COLO668 (cell line): ENCODE data around the gene BCKDHB.

Experiments used
- DNase-seq: peaks from one replicate; lab custom pipeline; 2025; ENCODE audit not compliant: unreplicated experiment; lab: John Stamatoyannopoulos, UW

The BCKDHB gene

DNA sequence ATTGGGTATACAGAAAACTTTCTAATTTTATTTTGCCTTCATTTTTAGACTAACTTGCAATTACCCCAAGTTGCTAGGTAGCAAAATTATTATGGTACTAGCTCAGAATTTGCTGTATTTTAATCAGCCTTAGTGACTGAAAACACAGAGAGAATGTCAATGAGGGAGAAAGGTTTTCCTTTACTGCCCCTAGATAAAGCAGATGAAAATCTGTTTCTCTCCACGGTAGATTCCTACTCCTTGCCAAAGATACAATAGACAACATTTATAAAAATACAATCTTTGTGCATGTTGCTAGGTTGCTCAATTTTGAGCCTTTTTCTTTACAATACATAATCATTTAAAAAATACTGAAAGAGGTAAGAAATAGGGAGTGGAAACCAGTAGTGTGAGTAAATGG lies 222.2 kb downstream of the BCKDHB start:
- no peak for DNase-seq

DNA sequence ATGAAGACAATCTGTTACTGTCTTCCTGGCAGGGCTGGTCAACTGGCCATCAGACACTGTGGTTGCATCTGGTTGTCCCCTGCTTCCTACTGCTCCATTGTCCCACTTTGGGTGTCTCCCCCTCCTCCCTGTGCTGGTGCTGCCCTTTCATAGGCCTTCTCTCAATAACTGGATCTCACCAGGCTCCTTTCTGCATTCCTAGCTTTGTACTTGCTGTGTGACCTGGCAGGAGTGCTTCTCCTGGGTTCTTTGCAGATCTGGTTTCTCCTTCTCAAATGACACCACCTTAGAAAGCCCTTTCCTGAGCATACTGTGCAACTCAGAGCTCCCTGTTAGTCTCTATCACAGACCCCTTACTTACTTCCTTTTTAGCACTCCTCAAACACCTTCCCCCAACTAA lies 223.0 kb downstream of the BCKDHB start:
- DNase-seq, result no peak

DNA sequence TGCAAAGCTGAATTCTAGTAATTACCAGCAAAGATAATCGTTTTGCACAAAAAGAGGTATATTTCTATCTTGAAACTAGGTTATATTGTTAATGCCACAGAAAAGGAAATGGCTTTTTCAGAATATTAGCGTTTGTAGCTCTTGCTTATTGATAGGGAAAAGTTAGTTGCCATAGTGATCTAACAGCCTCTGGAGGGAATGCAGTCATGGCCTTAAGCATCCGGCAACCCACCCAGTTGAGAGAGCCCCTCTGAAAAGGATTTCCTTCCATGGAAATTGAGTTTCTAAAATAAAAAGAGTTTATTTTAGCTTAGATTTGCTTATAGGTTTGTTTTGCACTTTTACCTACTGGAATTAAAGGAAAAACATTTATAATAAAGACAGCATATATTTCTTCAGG lies 224.5 kb downstream of the BCKDHB start:
- DNase-seq, result no peak

DNA sequence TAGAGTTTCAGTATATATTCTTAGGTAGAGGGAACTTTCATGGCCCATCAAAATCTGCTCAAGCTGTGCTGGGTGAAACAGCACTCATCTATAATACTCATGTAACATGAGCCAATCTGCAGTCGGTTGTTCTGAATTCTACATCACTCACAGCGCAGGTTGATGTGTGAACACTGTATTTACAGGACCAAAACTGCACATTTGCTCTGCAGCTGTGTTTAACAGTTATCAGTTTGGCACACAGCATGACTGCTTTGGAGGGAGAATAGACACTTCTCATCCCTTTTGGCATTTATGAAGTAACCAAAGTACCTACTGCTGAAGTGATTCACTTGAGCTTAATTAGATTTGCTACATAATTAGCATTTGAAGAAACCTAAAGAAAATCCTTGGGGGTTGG lies 225.1 kb downstream of the BCKDHB start:
- peak; percentile 4 for DNase-seq

DNA sequence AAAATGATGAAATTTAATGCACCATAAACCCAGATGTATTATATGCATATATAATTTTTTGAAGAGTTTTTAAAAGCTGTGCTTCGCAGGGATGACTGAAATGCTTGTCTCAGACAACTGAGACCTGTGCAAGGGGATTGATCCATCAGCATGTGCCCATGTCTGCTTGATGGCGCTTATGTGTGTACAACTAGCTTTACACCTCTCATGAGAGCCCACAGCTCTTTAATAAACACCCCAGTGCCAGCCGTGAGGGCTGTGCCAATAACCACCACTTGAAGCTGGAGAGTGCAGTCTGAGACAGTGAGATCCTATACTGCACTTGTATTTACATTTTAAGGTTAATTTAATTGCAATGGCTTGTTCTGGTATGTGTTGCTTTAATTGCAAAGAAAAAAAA lies 225.5 kb downstream of the BCKDHB start:
- DNase-seq, result peak; percentile 18

DNA sequence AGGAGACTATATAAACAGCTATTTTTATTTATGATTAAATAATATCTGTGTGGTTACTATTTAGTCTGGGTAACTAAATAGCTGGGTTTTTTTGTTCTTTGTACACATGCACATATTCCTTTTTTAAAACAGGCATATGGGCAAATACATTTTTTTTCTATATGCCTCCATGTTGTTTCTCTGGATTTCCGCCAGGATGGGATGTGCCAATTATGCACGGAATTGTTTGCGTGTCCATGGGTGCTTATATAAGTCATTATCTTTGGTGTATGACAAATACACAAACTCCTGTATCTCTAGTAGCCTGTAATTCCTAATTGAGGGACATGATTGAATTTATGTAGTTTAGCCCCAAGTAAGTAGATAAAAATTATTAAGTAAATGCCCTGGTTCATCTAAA lies 226.9 kb downstream of the BCKDHB start:
- peak; percentile 1 for DNase-seq

DNA sequence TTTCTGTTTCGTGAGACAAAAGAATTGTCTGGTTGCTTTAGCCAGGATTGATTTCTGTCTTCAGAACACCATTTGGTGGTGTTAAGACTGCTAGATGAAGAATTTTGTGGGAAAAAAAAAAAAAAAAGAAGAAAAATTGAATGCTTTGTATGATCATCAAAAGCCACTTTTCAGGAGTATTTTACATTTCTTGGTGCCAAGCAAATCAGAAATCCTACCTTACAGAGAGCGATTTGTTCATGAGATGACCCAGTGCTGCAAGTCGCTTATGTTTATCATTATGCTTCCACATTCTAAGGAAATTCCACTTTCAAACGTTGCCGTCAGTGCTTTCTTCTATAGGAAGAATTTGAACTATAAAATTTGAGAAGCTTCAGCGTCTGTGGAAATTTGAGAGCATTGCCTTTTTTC lies 228.7 kb downstream of the BCKDHB start:
- no peak for DNase-seq

DNA sequence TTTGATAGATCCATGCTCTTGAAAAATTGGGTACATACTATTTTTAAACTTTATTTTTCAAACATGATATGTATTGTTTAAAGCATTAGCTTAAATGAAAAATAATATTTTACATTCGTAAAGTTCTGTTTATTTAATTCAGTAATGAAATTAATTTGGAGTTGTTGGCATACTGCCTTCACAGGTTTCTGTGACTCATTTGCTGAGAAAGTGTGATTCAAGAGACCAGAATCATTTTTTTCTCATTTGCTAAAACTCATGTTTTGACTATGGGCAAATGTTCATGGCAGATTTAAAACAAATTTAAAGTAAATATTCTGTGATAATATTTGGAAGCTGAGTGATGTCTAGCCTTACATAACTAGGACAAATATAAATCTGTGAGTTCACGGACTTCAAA lies 230.4 kb downstream of the BCKDHB start:
- DNase-seq, result no peak

DNA sequence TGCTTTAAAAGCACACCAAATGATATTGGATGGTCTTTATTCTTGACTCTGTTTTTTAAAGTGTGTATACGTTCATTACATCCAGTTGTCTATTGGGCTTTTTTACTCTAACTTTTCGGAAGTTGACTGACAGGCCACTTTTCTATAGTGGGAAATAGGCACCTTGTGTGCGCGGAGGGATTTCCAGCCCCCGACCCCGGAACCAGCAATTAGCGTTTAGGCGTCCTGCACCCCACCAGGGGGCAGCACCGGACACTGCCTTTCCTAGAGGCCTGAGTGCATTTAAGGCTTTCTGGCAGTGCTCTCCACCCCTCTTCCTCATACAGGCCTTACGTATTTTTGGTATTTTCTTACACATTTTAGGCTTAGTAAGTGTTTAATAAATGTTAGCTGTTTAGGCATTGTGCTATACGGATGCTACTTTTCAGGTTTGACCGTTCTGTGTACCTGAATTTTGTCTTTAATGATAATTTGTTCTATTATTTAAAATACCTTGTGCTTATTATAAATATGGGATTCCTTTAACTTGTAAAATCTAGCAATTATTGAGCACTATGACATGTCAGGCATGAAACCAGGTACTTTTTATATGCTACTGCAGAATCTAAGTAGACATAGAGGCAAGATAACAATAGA lies 231.8 kb downstream of the BCKDHB start:
- peak; percentile 34 for DNase-seq

DNA sequence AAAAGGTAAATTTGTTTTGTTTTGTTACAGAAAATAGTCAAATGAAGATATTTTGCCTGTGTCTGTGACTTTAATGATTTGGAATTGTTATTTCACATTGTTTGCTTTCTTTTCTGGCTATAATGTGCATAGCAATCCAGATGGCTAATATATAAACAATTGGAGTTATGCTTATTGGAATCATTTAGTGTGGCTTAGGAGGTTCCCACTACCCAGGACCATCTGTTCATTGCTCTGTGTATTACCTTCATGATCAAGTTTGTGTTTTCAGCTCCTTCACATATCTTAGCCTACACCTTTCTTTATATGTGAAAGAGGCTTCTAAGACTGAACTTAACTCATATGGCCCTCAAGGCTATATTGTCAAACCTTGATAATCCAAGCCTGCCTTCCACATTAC lies 232.9 kb downstream of the BCKDHB start:
- no peak for DNase-seq

DNA sequence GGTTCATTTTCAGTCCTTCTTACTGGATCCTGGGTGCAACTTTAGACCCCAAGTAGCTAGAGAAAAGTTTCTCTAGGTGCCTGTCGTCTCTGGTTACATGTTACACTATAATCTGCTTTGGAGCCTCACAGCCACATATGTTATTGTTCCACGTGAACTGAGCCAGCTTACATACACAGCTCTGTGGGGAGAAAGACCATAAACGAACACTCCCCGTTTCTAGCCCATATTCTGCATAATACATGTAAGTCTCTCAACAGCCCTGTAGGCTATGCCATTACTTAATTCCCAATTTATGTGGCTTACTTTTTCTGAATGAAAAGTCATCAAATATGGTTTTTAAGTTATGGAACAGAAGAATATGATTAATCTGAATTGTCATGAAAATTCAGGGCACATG lies 233.8 kb downstream of the BCKDHB start:
- DNase-seq, result no peak

DNA sequence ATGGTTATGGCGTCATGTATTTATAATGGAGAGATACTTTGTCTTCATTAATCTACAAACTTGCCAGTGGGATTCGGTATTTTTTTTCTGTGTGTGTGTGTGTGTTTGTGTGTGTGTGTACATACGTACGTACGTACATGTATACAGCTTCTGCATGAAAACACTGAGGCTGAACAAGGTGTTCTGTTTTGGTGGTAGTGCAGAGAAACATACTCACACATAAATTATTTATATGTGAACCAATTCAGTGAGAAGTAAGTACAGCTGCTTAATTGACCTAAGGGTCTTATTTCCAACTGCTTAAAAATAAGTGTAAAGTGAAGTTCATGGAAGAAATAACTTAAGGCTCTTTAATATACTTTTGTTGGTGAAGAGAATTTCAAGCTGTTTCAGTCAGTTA lies 234.2 kb downstream of the BCKDHB start:
- DNase-seq, result no peak

DNA sequence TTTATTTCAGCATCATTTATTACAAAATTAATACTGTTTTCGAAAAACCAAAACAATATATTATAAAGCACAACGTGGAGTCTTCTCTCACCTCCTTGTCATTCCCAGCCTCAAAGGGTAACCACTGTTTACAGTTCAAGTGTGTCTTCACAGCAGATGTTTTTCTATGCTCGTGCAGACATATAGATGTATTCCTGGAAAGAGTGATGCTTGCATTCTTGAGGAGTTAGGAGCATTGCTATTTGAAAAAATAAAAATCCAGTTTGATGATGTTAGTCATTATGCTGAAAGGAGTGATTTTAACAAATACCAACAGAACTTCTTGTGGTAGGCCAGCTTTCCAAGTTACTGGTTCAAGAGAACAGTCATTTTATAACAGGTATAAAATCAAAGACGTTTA lies 234.9 kb downstream of the BCKDHB start:
- DNase-seq, result no peak

DNA sequence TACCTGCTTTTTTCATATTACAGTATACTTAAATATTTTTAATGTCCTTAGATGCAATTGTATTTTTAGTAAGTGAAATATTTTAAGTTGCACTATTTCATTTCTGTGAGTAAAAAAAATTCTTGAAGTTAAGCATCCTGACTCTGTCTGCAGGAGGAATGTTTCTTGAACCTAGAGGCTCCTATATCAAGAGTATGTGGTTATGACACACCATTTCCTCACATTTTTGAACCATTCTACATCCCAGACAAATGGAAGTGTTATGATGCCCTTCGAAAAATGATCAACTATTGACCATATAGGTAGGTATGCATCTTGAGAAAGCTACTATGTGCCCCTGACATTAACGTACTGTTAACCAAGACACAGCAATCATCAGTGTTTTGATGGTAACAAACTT lies 237.0 kb downstream of the BCKDHB start:
- no peak for DNase-seq

DNA sequence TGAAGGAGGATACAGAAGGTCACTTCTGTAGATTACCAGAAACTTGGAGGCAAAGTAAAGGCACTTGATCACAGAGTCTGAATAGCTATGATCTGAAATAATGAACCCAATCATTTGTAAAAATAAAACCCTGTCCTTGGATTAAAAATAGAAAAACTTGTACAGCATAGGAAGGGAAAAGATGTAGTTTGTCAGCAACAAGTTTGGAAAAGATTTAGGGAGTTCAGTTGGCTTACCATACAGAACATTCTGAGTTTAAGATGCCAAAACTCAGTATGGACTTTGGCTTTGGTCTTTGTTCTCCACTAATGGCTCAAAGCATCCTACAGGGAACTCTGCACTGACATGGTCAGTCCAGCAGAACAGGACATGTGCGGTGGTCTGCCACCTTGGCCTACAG lies 240.6 kb downstream of the BCKDHB start:
- DNase-seq, result no peak

DNA sequence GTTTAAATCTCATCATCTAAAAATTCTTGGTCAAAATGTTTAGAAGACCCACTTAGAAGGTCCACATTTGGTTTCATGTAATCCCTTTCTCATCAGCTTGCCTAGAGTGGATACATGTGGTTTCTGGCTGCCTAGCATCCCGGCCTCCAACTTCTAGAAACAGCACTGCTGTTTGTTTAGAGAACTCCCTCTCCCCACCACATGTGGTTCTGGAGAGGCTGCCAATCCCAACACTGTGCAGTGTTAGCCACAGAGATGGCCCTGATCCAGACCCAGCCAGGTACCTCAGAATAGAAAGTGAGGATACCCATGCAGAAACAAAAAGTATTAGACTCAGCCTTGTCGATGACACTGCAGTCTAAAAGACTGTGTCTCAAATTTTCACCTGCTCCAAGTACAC lies 241.8 kb downstream of the BCKDHB start:
- DNase-seq, result no peak

DNA sequence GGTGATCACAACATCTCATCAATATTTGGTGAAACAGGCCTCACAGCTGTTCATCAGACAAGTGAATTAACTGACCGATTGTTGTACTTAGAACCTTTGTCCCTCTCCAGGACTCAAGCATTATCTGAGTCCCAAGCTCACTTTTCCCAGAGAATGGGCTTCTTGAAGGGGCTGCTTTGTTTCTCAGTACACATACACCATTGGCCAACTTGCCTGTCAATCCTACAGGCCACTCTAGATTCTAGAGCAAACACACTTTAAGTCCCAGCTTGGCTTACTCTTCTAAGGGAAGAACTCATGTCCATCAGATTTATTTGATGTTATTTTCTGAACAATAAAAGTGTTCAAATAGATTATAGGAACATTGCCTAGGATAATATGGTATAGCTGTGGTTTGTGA lies 249.5 kb downstream of the BCKDHB start:
- DNase-seq, result no peak

DNA sequence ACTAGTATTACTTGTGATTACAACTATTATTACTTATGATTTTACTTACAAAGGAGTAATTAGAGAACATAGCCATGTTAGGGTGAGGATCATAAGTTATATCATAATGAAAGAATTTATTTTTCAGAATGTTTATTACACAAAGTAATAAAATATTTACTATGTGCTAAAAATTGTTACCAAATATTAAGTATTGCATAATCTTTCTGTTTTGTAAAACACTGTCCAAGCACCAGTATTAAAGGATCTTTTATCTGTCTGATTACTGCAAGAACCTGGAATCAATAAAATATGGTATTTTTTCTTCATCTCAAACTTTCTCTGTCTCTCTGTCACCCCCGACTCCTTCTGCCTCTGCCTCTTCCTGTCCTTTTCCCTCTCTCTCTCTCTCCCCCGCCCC lies 250.1 kb downstream of the BCKDHB start:
- no peak for DNase-seq

DNA sequence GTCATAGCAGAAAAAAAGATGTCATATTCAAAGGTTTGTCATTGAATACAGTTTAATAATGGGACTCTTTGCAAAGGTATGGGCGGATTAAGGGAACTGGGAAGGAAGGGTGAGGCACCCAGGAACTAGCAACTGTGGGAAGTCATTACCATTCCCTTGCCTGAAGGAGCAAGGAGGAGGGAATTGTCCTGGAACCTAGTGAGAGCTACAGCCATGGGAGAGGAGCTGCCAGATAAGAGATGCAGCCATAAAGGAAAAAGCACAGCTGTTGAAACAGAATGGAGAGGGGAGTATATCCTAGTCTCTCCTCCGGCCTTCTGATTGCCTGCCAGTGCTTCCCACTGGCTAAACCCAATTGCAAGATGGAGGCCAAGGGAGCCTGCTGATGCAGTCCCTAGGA lies 250.6 kb downstream of the BCKDHB start:
- DNase-seq, result no peak

DNA sequence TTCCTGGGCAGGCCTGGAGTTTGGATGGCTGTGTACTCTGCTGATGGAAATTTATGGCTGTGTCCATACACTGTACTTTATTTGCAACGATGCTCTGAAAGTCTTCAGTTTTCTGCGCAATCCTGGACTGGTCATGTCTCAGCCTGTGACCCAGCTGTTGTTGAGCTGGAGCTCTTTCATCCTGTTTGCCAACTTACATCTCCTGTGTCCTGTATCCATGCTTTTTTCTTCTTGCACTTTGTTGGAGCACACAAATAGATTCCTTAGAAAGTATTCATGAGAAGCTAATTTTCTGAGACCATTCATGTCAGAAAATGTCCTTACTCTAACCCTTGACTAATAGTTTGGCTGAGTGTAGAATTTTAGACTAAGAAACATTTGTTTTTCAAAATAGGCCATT lies 251.2 kb downstream of the BCKDHB start:
- no peak for DNase-seq

DNA sequence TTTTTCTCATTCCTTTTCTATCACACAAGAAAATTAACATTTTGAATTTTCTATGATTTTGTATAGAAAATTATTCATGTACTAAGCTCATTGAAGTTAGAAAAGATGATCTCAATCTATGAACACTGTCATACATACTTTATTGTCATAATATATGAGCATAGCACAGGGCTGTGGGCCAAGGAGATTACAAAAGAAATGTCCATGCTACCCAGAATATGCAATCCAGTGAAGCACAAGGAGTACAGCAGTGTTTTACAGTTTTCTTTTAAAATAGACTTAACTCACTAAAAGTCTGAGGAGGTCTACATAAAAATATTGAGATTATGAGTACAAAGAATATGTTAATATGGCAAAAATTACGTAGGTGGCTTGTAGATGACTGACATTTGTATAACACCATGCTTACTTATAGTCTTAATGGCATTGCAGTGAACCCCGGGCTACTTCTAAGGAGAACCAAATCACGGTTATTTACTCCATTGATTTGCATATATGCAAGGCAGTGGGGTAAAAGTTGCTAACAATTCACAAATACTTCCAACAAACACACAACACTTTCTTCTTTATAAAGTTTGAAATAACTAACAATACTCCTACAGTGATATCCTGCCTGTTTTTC lies 257.1 kb downstream of the BCKDHB start:
- DNase-seq, result no peak

DNA sequence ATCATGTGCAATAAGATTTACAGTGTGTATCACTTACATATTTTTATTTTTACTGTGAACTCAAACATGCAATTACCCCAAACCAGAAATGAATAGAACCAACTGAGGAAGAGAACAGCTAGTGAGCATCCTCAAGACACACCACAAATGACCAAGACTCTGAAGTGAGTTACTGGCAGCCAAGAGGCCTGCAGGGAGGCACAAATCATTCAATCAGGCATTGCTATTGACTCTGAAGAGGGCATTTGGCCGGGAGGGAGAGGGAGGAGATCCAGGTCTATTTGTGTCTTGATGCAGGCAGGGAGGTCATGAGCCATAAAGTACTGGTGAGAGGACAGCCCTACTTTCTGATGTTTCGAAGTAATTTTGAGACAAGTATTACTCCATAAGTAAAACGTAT lies 257.7 kb downstream of the BCKDHB start:
- DNase-seq, result no peak

DNA sequence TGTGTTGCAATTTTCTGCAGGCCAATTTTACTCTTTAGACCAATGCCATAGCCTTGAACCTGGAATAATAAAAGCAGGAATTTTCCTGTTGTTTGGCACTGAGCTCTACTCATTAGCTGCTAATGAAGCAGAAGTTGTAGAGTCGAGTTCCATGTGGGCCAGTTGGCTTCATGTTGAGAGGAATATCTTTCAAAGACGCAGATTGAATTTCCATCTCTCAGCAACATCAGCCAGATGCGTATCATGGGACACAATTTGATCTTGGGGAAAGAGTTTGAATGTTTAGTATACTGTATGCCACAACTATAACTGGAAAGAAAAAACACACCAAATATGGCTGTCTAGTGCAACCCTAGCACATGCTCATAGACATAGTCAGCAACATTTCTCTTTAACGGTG lies 259.6 kb downstream of the BCKDHB start:
- no peak for DNase-seq
